Kidney tubule cell (primary cell): ENCODE measurements around the gene ADAM12.

Source experiments
- DNase-seq: peaks from one replicate; pipeline ENCODE4 v3.0.0-alpha.2; 2018; ENCODE audit warnings: low spot score

The ADAM12 gene

DNA sequence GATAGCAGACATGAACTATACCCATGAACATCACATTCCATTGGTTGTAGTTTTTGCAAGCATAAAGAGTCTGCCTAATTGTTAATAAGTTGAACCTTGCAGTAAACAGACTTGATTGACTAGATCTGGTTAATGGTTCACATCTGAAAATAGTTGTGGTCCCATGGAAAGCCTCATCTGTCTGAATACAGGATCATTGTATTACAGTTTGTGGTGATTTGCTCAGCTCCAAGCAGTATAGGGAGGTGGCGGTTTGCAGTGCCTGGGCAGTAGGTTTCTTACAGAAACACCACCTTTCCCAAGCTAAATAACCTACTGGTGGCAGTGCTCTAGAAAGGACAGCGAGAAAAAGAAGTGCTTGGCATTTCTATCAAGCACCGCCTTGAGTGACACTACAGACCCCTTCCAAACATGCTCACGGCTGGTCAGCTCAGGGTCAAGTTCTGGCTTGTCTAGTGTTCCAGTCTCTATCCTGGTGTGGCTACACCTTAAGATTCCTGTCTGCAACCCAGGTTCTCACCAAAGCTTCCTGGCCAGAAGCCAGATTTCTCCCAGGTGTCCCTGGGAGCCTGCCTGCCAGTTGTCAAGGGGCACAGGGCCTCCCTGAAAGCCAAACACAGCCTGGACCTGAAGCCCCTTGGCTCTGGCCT is 372.0 kb downstream of the ADAM12 start:
- DNase-seq, result peak; percentile 79

DNA sequence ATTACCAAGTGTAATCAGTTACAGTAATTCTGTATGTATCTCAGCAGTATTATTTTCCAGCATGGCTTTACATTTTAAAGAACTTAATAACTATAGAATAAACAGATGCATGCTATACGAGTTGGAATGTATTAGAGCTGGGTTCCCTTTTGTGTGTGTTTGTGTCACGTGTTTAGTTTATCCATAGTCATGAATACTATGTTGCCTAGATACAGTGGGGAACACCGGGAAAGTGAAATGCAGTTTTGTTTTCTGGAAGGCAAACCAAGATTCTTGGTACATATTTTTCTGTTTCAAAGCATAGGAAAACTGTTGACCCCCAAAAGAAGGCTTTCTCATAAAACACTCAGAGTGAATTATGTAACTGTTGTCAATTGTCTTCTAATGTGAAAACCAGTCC is 372.9 kb downstream of the ADAM12 start:
- no peak for DNase-seq

DNA sequence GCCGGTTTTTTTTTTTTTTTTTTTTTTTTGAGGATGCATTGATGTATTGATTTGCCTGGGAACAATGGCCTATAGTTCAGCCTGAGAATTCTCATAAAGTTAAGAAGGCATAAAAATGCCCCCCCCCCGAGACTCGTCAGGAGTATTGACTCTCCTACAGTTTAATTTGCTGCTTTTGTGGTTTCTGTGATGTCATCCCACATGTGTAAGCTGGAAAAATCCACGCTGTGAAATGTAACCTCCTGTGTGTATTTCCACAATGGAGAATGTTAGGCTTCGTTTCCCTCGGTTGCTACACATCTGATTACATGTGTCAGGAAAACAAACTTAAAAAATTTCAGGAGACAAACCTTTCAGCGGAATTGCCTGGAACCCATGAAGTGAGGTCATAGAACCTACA is 374.0 kb downstream of the ADAM12 start:
- peak; percentile 79 for DNase-seq

DNA sequence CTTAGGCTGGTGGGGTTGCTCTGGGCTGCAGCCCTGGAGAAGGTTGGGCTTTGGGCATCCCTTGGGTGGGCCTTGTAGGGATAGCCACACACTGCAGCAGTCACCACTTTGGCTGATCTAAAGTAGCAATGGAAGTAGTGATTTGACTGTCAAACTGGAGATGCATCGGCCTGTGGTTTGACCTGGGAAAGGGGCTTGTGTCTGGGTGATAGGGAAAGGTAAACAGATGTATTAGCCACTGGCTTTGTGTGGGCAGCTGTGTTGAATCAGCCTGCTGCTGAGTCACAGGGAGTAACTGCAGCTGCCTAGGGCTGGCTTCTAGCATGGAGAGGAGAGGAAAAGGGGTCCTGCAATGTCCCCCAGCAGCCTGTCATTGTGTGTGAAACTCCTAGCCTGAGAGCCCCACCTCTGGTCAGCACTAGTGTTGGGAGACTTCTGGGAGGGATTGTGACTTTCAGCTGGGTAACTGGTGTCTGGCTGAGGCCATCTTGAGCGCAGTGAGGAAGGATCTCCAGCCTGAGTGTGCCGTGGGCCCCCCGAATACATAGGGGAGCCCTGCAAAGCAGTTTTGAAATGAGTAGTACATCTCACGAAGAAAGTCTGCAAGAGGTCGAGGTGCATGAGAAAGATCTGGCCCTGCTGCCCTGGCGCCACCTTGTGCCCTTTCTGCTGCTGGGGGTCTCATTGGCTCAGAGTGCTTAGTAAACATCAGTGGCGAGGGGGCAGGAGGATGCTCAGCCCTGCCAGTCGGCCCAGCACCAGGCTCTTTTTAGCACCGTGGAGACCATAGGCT is 374.6 kb downstream of the ADAM12 start:
- DNase-seq, result peak; percentile 88

DNA sequence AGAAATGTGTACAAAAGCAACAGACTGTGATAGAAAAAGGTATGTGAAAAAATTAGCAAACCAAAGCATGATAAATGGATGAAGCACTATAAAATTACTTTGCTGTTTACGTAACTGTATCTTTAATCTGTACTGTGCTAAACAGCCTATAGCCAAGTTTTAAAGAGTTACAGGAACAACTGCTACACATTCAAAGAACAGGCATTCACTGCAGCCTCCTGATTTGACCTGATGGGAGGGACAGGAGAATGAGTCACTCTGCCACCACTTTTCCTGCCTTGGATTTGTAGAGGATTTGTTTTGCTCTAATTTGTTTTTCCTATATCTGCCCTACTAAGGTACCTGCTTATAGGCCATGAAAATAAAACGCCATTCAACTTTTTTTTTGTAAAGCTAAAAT is 375.8 kb downstream of the ADAM12 start:
- peak; percentile 49 for DNase-seq

DNA sequence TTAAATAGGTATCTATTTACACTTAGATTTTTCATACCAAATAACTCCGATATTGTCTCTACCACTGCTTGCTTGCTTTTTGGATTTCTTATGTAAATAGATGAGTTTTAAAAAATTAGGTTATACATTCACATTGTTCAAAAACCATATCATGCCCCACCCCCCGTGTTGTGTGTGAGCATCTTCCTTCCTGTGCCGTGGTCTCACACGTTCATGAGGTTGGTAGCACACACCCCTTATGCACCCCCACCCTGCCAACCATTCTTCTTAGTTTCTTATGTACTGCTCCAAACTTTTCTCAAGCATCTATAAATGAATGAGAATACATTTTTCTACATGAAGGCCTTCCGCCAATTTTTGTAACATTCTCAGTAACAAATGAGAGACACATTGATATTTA is 376.3 kb downstream of the ADAM12 start:
- no peak for DNase-seq

DNA sequence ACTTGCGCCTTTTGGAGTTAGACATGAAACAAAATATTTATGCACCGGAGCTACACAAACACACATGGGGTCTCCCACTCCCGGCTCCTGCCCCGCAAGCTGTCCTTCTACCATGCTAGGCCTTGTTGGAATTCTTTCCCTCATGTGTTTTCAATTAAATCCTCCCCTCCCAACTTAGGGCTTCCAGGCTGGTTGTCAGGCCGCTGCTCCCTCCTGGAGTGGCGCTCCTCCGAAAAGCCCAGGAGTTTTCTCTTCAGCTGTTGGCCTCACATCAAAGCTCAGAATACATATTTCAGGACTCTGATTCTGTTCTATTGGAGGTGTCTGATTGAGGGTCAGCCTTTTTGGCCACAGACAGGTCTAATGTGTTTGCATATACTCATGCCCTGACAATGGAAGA is 378.6 kb downstream of the ADAM12 start:
- DNase-seq, result no peak

DNA sequence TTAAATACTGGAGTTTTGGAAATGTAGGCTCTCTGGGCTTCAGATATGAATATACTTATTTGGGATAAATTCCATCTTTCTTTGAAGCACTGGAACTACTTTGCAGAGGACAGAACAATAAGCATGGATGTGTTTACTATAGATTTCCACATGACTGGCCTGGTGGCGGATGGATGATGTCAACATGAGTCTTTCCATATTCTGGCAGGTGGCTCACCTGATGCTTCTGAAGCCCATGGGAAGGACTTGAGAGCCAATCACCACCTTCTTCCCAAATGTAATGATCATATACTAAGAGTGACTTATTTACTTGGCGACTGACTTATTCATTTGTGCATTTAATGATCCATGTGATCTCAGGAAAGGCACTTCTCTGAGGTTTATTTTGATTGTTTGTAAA is 381.4 kb downstream of the ADAM12 start:
- peak; percentile 55 for DNase-seq

DNA sequence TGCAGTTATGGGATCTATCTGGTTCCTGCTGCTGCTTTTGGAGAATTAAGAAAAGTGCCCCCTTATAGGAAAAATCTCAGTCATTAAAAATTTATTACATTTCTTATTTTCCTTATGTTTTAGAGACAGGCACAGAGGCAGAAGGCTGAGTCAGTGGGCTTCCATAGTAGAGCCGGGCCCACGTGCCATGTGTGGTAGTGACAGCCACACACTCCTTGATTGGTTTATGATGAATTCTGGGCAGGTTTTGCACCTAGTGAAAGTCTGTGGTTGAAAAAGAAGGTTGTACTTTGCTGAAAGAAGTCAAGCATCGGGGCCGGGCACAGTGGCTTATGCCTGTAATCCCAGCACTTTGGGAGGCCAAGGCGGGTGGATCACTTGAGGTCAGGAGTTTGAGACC is 382.0 kb downstream of the ADAM12 start:
- no peak for DNase-seq

DNA sequence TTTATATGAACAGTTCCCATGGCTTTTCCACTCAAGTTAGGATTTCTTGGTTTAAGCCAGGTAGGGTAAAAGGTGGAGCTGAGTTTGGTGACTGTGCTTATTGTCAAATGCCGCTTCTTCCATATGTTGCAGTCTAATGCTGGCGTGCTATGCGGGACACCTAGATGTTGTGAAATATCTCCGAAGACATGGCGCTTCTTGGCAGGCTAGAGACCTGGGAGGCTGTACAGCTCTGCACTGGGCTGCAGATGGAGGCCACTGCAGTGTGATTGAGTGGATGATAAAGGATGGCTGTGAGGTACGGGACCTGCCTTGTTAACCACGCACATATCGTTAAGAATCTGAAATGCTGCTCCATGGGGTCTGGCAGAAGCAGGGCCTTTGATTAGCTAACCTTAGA is 383.5 kb downstream of the ADAM12 start:
- no peak for DNase-seq

DNA sequence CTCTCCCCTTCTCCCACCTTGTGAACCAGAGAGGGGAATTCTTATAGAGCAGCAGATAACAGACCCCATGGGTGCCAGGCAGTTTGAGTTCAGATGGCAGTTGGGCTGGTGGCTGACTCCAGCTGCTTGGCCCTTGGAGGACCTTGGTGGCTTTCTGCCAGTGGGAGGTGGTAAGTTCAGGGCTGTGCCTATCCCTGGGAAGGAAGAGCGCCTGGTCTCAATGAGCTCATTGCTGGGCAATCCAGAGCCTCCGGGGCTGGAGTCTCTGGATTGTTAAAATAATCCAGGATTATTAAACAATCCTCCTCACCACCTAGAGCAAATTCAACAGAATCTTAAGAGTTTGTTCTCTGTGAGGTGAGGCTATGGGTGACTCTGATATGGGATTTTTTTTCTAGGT is 386.7 kb downstream of the ADAM12 start:
- DNase-seq, result peak; percentile 58

DNA sequence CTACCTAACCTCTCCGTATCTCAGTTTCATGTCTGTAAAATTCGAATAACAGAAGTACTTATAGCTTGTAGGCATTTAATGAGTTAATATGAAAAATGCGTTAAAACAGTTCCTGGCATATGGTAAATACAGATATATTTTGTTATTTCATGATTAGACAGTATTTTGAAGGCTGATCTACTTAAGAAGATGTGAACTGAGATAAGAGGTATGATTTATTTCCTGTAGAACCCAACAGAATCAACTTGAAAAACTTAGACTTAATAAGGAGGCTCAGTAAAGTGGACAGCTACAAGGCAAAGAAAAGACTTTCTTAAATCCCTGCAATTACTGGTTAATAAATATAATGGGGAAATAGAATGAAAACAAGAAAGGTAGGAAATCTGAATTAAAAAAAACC is 388.6 kb downstream of the ADAM12 start:
- no peak for DNase-seq

DNA sequence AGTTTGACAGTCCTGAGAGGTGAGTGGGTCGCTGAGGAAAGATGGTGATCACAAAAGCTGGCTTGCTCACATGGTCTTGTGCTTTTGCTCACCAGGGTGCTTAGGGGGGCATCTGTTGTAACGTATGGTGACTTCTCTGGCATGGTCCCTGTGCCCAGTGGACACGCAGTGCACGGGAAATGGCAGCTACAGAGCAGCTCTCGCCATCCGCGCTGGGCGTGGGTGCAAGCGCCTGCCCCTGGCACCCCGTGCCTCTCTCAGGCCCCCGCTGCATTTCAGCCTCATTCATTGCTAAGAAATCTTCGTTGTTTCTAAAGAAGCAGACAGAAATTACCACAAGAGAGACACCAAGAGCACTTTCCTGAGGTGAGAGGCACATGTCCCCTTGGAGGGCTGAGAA is 390.7 kb downstream of the ADAM12 start:
- DNase-seq, result no peak

DNA sequence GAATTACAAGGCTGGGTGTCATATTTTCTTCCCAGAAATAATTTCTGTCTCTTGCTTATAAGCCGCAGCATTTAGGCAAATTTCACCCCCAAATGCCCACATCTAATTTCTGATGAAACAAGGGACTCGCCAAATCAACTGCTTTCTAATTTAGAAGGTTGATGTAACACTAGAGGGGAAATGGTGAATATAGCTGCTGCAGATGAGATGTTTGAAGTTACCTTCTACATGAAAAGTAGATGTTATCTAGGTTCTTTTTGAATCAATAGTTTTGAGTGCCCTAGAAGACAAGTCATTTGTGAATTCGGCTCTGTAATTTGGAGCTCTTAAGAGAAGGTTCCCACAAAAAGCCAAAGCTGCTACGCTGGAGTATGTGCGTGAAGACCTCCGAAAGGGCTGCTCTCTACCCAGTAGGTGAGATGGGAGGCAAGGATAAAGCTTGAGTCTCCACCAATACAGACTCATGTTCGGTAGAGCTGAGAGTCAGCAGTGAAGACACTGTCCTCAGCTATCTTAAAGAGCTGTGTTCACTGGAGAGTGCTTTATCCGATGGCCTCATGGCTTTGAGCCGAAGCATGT is 392.5 kb downstream of the ADAM12 start:
- DNase-seq, result no peak

DNA sequence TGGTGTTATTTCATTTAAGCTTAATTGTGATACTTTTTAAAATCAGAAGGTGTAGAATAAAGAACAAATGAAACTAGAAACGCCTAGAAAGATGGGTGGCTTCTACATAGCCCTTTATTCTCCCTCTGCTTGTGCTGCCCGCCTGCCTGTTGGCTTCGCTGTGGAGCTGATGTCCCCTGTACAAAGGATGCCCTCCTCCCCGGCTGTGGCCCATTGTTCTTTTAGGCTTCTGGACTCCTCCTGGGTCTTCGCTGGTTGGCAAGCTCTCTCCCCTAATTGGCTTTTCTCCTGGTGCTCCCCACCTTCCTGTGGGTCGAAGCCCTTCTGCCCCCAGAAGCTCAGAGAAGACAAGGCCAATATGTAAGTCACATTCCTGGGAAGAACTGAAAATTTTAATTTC is 393.7 kb downstream of the ADAM12 start:
- DNase-seq, result no peak

DNA sequence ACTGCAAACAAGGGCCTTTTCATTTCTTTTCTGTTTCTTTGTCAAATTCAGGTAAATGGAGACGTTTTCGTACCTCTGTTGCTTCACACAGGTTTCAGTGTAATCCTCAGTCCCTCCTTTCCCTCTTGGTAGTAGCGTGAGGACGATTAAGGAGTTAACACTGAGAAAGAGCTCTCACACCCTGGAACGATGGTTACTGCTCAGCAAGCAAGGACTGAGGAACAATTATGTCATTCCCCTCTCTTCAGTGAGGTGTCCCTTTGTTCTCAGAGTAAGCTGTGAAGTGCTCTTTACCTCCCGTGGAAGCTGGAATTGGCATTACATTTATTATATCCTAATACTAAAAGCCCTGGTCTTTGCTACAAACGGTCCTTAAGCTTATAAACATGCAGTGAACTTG is 396.0 kb downstream of the ADAM12 start:
- no peak for DNase-seq

DNA sequence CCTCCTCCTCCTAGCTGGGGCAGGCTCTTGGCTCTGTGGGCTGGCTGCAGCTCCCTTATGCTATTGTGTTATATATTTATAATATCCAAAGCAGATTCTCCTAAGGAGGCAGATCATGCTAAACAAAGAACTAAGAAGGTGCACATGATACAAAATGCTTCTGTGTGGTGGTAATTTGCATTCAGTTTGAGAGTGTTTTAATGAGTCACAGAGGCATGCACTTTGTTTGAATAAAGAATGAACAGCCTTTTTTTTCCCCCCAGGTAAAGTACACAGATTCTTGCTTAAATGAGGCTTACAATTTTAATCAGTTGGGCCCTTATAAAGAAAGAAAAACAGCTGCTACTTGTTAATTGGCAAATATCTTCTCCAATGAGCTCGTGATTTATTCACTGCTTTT is 396.9 kb downstream of the ADAM12 start:
- peak; percentile 22 for DNase-seq

DNA sequence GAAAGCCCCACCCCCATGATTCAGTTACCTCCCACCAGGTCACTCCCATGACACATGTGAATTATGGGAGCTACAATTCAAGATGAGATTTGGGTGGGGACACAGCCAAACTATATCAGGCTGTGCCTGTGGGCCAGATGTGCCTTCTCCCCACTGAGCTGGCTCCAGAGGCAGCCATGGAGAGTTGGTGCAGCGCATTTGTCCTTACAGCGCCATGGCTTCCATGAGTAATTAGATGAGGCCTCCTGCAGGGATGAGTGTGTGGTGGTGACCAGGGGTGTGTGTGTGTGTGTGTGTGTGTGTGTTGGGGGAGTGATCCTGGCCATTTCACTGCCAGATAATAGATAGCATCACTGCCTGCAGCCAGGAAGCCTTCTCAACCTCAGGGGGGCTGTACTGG is 397.3 kb downstream of the ADAM12 start:
- DNase-seq, result peak; percentile 15

DNA sequence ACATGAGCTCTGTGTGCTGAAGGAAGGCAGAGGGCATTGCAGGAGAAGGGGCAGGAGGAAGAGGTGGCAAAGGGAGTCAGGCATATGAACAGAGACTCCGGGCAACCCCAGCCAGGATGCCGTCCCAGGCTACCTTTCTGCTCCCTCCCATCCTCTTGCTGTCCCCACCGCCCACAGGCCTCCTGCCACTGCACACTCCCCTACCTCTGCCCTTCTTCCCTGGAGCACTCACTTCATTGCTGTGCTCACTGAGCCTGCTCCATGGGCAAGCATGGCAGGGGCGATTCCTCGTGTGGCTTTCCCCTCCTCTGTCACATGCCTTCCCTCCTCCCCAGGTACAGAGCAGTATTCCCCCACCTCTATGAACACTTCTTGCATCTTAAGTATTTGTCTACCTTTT is 398.5 kb downstream of the ADAM12 start:
- DNase-seq, result no peak

DNA sequence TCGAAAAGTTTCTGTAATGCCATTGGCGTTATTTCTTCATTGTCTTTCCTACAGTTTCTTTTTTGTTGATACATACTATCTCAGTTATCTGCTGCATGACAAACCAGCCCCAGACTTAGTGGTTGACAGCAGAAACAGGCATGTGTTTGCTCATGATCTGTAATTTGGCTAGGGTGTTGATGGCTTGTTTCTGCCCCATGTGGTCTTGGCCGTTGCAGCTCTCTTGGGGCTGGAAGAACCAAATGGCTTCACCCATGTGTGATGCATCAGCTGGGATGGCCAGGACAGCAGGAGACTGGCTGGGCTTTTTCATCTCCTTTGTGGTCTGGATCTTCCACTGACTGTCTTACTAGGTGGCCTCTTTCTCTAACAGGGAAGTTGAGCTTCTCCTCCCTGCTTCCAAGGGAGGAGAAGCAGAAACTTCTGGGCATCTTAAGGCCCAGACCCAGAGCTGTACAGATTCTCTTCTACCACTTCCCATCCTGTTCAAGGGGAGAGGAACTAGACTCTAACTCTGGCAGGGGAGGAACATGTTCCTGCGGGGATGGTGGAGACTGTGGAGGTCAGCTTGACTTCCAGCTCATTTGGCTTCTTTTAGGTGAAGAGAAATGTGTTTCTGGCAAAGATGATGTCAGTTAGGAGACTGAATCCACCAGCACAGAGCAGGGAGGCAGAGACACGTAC is 402.6 kb downstream of the ADAM12 start:
- DNase-seq, result no peak

DNA sequence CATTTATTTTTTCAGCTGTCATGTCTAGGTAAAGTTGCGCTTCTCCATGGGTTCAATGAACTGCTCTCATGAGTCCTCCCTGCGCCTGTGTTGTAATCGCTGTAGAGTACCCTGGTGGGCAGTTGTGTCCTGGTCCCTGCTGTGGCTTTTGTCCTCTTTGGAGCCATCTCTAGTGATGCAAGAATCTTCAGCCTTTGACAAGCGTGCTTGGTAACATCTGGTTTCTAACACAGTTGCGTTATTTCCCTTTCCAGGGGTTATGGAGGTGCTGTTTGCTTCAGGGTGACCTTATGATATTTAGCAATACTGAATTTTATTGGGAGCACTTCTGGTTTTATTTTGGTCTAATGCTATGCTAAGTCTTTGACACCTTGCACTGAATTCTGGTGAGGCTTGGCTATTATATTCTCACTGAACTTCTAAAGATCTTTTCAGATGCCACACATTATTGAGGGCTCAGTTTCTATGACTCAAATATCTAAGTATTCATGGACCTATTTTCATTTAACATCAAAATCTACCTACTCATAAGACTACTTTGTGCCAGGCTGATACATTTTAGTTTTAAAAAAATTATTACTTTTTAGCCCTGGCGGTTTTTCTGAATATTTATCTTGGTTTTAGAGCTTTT is 403.3 kb downstream of the ADAM12 start:
- DNase-seq, result no peak

DNA sequence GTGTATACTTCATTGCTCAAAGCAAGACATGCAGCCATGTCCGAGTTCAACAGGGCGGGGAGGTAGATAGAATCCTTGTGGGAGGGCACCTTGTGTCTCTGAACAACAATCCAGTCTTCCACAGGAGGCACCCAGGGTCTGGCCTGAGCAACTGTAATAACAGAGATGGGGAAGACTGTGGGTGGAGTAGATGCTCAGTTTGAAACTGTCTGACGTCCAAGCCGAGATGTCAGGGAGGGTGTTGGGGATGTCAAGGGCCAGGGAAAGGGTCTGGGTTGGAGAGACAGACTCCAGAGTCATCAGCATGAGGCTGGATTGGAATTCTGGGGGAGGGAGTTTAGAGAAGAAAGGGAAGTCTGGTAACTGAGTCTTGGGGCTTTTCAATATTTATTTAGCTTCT is 403.9 kb downstream of the ADAM12 start:
- no peak for DNase-seq

DNA sequence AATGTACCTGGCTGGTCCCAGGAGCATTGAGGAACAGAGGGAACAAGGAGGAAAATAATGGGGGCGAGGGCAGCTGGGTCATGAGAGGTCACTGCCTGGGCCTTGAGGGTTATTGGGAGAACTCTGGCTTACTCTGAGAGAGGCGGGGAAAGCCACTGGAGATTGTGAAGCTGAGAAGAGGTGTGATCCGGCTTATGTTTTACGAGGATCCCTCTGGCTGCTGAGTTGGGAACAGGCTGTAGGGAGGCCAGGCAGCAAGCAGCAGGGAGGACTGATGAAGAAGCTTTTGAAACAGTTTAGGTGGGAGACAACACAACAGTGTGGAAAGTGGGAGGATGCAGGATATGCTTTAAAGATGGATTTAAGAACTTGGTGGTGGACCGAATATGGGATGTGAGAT is 404.6 kb downstream of the ADAM12 start:
- no peak for DNase-seq
